IMR-90 (cell line): ENCODE results near the gene ZCCHC24. TPM values are rescaled to one million over a fixed set of nuclear protein-coding genes. Genes with fewer than 3 reads are reported as not detected.

Experiments
- ATAC-seq: fragments of 200-7000 bp; cut with Tn5 transposase; 2 replicates; pipeline ENCODE4 v1.9.1; 2020; ENCODE audit warnings: low read depth, mild to moderate bottlenecking, moderate library complexity
- BruUV-seq: library from RNA; stranded (reverse); fragments of 400-500 nt; replicated peaks from 2 replicates; lab custom pipeline; 2021; lab: Mats Ljungman, UMichigan
- CTCF ChIA-PET: fragments of 300-600 bp; formaldehyde crosslinking; extraction: SDS; loops from one replicate; lab custom pipeline; 2021; ENCODE audit warnings: antibody characterized with exemption; lab: Yijun Ruan, JAX
- POLR2A ChIA-PET: fragments of 300-600 bp; sonication (Branson Sonifier 250); formaldehyde crosslinking; loops from one replicate; lab custom pipeline; 2022; ENCODE audit warnings: antibody characterized with exemption; ENCODE audit not compliant: unreplicated experiment; lab: Charles Lee
- DNase-seq: peaks from one replicate; pipeline ENCODE4 v3.0.0; 2013
- H2AFZ ChIP-seq: replicated peaks from 2 replicates; pipeline ENCODE3; 2013; ENCODE audit warnings: low read length, mild to moderate bottlenecking; ENCODE audit not compliant: poor library complexity
- H2AK5ac ChIP-seq: 2 replicates; pipeline ENCODE4 v1.6.1; 2013; ENCODE audit warnings: low read depth, low read length, inconsistent platforms
- H2AK9ac ChIP-seq: replicated peaks from 2 replicates; pipeline ENCODE3; 2013; ENCODE audit warnings: mild to moderate bottlenecking, low read depth, low read length, moderate library complexity; ENCODE audit not compliant: poor library complexity
- H2BK120ac ChIP-seq: 2 replicates; pipeline ENCODE4 v1.6.1; 2013; ENCODE audit warnings: low read depth, low read length, inconsistent platforms
- H2BK15ac ChIP-seq: 3 replicates; pipeline ENCODE4 v1.6.1; 2013; ENCODE audit warnings: low read depth, low read length, inconsistent platforms
- H2BK20ac ChIP-seq: 2 replicates; pipeline ENCODE4 v1.6.1; 2013; ENCODE audit warnings: low read depth, mild to moderate bottlenecking, inconsistent platforms, low read length, moderate library complexity
- H2BK5ac ChIP-seq: 2 replicates; pipeline ENCODE4 v1.6.1; 2013; ENCODE audit warnings: mild to moderate bottlenecking, low read depth, low read length, inconsistent platforms; ENCODE audit not compliant: poor library complexity, severe bottlenecking
- H3K14ac ChIP-seq: replicated peaks from 2 replicates; pipeline ENCODE4 v1.6.1; 2013; ENCODE audit warnings: low read depth, low read length, inconsistent platforms
- H3K18ac ChIP-seq: 2 replicates; pipeline ENCODE4 v1.6.1; 2013; ENCODE audit warnings: low read depth, low read length, control low read depth
- H3K23ac ChIP-seq: 2 replicates; pipeline ENCODE4 v1.6.1; 2013; ENCODE audit warnings: low read depth, low read length, inconsistent platforms
- H3K27ac ChIP-seq: 2 replicates; pipeline ENCODE4 v1.5.1; 2013; ENCODE audit warnings: mild to moderate bottlenecking, control low read depth, low read length; ENCODE audit not compliant: insufficient read depth
- H3K27me3 ChIP-seq: 2 replicates; pipeline ENCODE4 v1.6.1; 2013; ENCODE audit warnings: low read length; ENCODE audit not compliant: control insufficient read depth, insufficient read depth
- H3K36me3 ChIP-seq: 2 replicates; pipeline ENCODE4 v1.6.1; 2013; ENCODE audit warnings: low read length, mixed read lengths; ENCODE audit not compliant: control insufficient read depth, insufficient read depth
- H3K4ac ChIP-seq: 2 replicates; pipeline ENCODE4 v1.6.1; 2013; ENCODE audit warnings: low read depth, low read length, inconsistent platforms
- H3K4me1 ChIP-seq: 2 replicates; pipeline ENCODE4 v1.6.1; 2013; ENCODE audit warnings: low read length, mixed read lengths; ENCODE audit not compliant: control insufficient read depth, insufficient read depth
- H3K4me2 ChIP-seq: 2 replicates; pipeline ENCODE4 v1.6.1; 2013; ENCODE audit warnings: low read depth, mild to moderate bottlenecking, control low read depth, low read length, moderate library complexity
- H3K4me3 ChIP-seq: 2 replicates; pipeline ENCODE4 v1.5.1; 2013; ENCODE audit warnings: low read depth, mild to moderate bottlenecking, control low read depth, low read length, moderate library complexity; ENCODE audit not compliant: insufficient read depth
- H3K56ac ChIP-seq: 2 replicates; pipeline ENCODE4 v1.6.1; 2013; ENCODE audit warnings: low read length, inconsistent platforms; ENCODE audit not compliant: insufficient read depth; ENCODE audit errors: extremely low read depth
- H3K79me1 ChIP-seq, 2 experiments: 2 replicates each; pipeline ENCODE4 v1.6.1; 2013; ENCODE audit warnings: low read length in 2 of 2, inconsistent platforms in 1 of 2, low read depth in 1 of 2
- H3K9ac ChIP-seq: 2 replicates; pipeline ENCODE4 v1.6.1; 2013; ENCODE audit warnings: low read depth, low read length, control low read depth
- H3K9me1 ChIP-seq: 2 replicates; pipeline ENCODE4 v1.6.1; 2013; ENCODE audit warnings: low read length, inconsistent platforms; ENCODE audit not compliant: insufficient read depth
- H3K9me3 ChIP-seq: 2 replicates; pipeline ENCODE4 v1.6.1; 2013; ENCODE audit warnings: low read length; ENCODE audit not compliant: control insufficient read depth, insufficient read depth
- H4K20me1 ChIP-seq: 2 replicates; pipeline ENCODE4 v1.6.1; 2013; ENCODE audit warnings: low read length, inconsistent platforms; ENCODE audit not compliant: insufficient read depth
- H4K5ac ChIP-seq: 2 replicates; pipeline ENCODE4 v1.6.1; 2013; ENCODE audit warnings: mild to moderate bottlenecking, low read depth, low read length, control low read depth
- H4K8ac ChIP-seq, 2 experiments: 2 replicates each; pipeline ENCODE4 v1.6.1; 2013; ENCODE audit warnings: low read depth in 2 of 2, low read length in 2 of 2, control low read depth in 1 of 2, inconsistent platforms in 1 of 2
- H4K91ac ChIP-seq: 2 replicates; pipeline ENCODE4 v1.6.1; 2013; ENCODE audit warnings: low read depth, low read length, inconsistent platforms; ENCODE audit not compliant: insufficient read depth
- BHLHE40 ChIP-seq: fragments of 150-350 bp; IDR thresholded peaks from 2 replicates; pipeline ENCODE4 v1.6.1; 2016; ENCODE audit warnings: mild to moderate bottlenecking, low read depth, low read length
- CEBPB ChIP-seq: IDR thresholded peaks from 2 replicates; pipeline ENCODE4 v1.6.1; 2012; ENCODE audit warnings: low read depth, low read length, improper control_type of control experiment
- CHD1 ChIP-seq: IDR thresholded peaks from 2 replicates; pipeline ENCODE4 v1.6.1; 2012; ENCODE audit warnings: low read depth, low read length, improper control_type of control experiment
- CTCF ChIP-seq: conservative IDR thresholded peaks from 2 replicates; pipeline ENCODE4 v1.5.1; 2012; ENCODE audit warnings: mild to moderate bottlenecking, low read depth, low read length, improper control_type of control experiment
- FOS ChIP-seq: fragments of 150-350 bp; IDR thresholded peaks from 2 replicates; pipeline ENCODE4 v1.6.1; 2016; ENCODE audit warnings: low read depth, low read length
- MAFK ChIP-seq: IDR thresholded peaks from 2 replicates; pipeline ENCODE4 v1.6.1; 2012; ENCODE audit warnings: low read depth, low read length, improper control_type of control experiment
- MAZ ChIP-seq: IDR thresholded peaks from 2 replicates; pipeline ENCODE4 v1.6.1; 2012; ENCODE audit warnings: low read depth, mild to moderate bottlenecking, low read length, improper control_type of control experiment, moderate library complexity, borderline replicate concordance
- MXI1 ChIP-seq: IDR thresholded peaks from 2 replicates; pipeline ENCODE4 v1.6.1; 2012; ENCODE audit warnings: low read depth, mild to moderate bottlenecking, low read length, moderate library complexity, borderline replicate concordance
- RAD21 ChIP-seq: IDR thresholded peaks from 2 replicates; pipeline ENCODE4 v1.6.1; 2012; ENCODE audit warnings: low read length, improper control_type of control experiment
- RCOR1 ChIP-seq: IDR thresholded peaks from 2 replicates; pipeline ENCODE4 v1.6.1; 2012; ENCODE audit warnings: mild to moderate bottlenecking, low read length, improper control_type of control experiment; ENCODE audit not compliant: insufficient replicate concordance
- SMC3 ChIP-seq: fragments of 150-350 bp; IDR thresholded peaks from 2 replicates; pipeline ENCODE4 v1.6.1; 2016; ENCODE audit warnings: low read depth, mild to moderate bottlenecking, antibody characterized with exemption, low read length, moderate library complexity
- USF2 ChIP-seq: fragments of 150-350 bp; IDR thresholded peaks from 2 replicates; pipeline ENCODE4 v1.6.1; 2017; ENCODE audit warnings: mild to moderate bottlenecking, antibody characterized with exemption, low read length, low read depth
- WGBS, 2 experiments: methylation state at CpG; one replicate each; pipeline versions ENCODE4 v1.1.5 to v1.1.7; 2013; ENCODE audit warnings: missing lambda C conversion rate in 2 of 2; ENCODE audit not compliant: insufficient read length in 1 of 2; ENCODE audit errors: extremely low coverage in 2 of 2; 5-methylcytosine and 5-hydroxymethylcytosine counted together
- dilution Hi-C: fragments of 300-500 bp; cut with HindIII; formaldehyde crosslinking; loops from one replicate; pipeline ENCODE4 v1.14.3; 2018; ENCODE audit warnings: low sequenced_read_pairs; ENCODE audit not compliant: unreplicated experiment
- in situ Hi-C: fragments of 300-500 bp; cut with MboI; formaldehyde crosslinking; loops from 3 replicates; pipeline ENCODE4 v1.14.3; 2019; ENCODE audit warnings: low sequenced_read_pairs, inconsistent platforms, mixed read lengths
- intact Hi-C: fragments of 100-400 bp; cut with micrococcal nuclease; formaldehyde crosslinking; loops from 2 replicates; pipeline ENCODE4 v1.10.0; 2022
- polyA plus RNA-seq, 3 experiments: library from polyadenylated mRNA; depleted of rRNA; stranded (reverse); fragments of >200 nt; gene quantifications; 2 replicates each; pipeline ENCODE4 v1.2.3, GENCODE V29; 2012; ENCODE audit warnings: low replicate concordance in 1 of 3
- total RNA-seq: library from RNA; depleted of rRNA; stranded (reverse); fragments of >200 nt; gene quantifications from 2 replicates; pipeline ENCODE4 v1.2.3, GENCODE V29; 2012

Gene ZCCHC24
- total and polyA plus RNA-seq, 2 of the 4 experiments (the other 2 are of a cell fraction) = 15.1 to 25.9 TPM

GRCh38 chr10:79425074-79425532 lies 20.3 kb downstream of the ZCCHC24 start:
- Histone ChIP-seq H3K18ac (peak overlapping the region; percentile 66; the same call in 1 of the 2 replicates), H2BK120ac (peak overlapping the region; percentile 73), H2AK9ac (no peak overlapping the region), H3K79me1 (peaks cover 37 to 65% of the 10 kb centered on the region in 2 experiments), H3K56ac (no peak overlapping the region), H3K9ac (no peak overlapping the region), H3K23ac (peak overlapping the region; percentile 71; the same call in 1 of the 2 replicates), H3K27ac (peak overlapping the region; percentile 79), H3K4me2 (peak overlapping the region; percentile 48), H3K4ac (peak overlapping the region; percentile 72), H2AK5ac (peak overlapping the region; percentile 84; the same call in 1 of the 2 replicates), H3K4me1 (peaks cover 43% of the 10 kb centered on the region), H2AFZ (peak overlapping the region; percentile 63), H3K27me3 (no peaks in the 10 kb centered on the region), H2BK20ac (0 out of 2 replicates have a peak overlapping the region, but pooled peaks have one; percentile 34), H4K8ac (peak overlapping the region in 1 of 2 experiments; percentile 78; a peak in 2 of 4 replicates), H2BK15ac (peak overlapping the region; percentile 25; the same call in 2 of the 3 replicates), H4K91ac (peak overlapping the region; percentile 66), H3K14ac (peak overlapping the region; percentile 54; the same call in 1 of the 2 replicates), H4K20me1 (peaks cover 30% of the 10 kb centered on the region; the same call in 1 of the 2 replicates), H3K9me3 (no peaks in the 10 kb centered on the region), H3K4me3 (no peak overlapping the region), H4K5ac (peak overlapping the region; percentile 68), H2BK5ac (peak overlapping the region; percentile 77), H3K9me1 (peaks cover 42% of the 10 kb centered on the region), H3K36me3 (peaks cover 34% of the 10 kb centered on the region)
- ATAC-seq (no peak), DNase-seq (no peak)
- ChIA-PET CTCF (interaction anchor here (0.5 to 1.7 kb wide), 3 partner anchors 16 to 43 kb away, joined by 3 to 6 read pairs (median 4); no protein-coding TSS in a partner anchor), POLR2A (no interaction called here)
- dilution Hi-C loops (no loop called here), intact Hi-C loops (no loop called here), in situ Hi-C loops (no loop called here)
- BruUV-seq = no TSS peak
- TF ChIP-seq BHLHE40 (no peak), MAFK (no peak), SMC3 (no peak), MAZ (no peak), MXI1 (no peak), USF2 (no peak), CHD1 (no peak), RCOR1 (no peak), CEBPB (no peak), FOS (no peak), RAD21 (no peak), CTCF (no peak)
- WGBS, 2 experiments = no CpG with 5 or more reads among the region's 5 CpGs
